ENCODE measurements around the gene SMG7.

The SMG7 gene

GRCh38 chr1:183597656-183598347 is 125.5 kb downstream of the SMG7 start:
- Histone ChIP-seq H3K36me3 (ENCODE audit: control insufficient read depth, insufficient read depth, low read length) (no peaks in the 10 kb centered on the region), H3K9ac (ENCODE audit: low read length) (no peak overlapping the region), H3K23ac (ENCODE audit: low read length) (no peak overlapping the region), H2BK15ac (replicated peaks; ENCODE audit: low read depth) (no peak overlapping the region), H3K4me1 (ENCODE audit: control insufficient read depth, low read depth, low read length) (peaks cover 5% of the 10 kb centered on the region), H2BK120ac (ENCODE audit: low read depth, low read length) (no peak overlapping the region), H3K79me1 (ENCODE audit: low read length) (no peaks in the 10 kb centered on the region), H3K79me2 (ENCODE audit: control insufficient read depth, insufficient read depth, low read length) (no peaks in the 10 kb centered on the region), H3K4me2 (ENCODE audit: low read length) (no peak overlapping the region), H3K27ac (ENCODE audit: low read depth, low read length) (no peak overlapping the region), H4K5ac (ENCODE audit: low read length) (no peak overlapping the region), H3K27me3 (ENCODE audit: insufficient read depth, low read length, poor library complexity) (no peaks in the 10 kb centered on the region), H2AK5ac (ENCODE audit: low read length) (no peak overlapping the region), H2BK5ac (ENCODE audit: low read length) (no peak overlapping the region), H3K4me3 (ENCODE audit: low read length) (no peak overlapping the region), H4K8ac (ENCODE audit: low read depth, low read length) (no peak overlapping the region), H3K56ac (ENCODE audit: low read length) (no peak overlapping the region), H3K4ac (ENCODE audit: low read depth, low read length) (no peak overlapping the region), H3K18ac (ENCODE audit: low read length) (no peak overlapping the region)
- no CpG with 5 or more reads among the region's 5 CpGs for WGBS (ENCODE audit: extremely low coverage, insufficient coverage, low lambda C conversion rate)
- no peak for DNase-seq

GRCh38 chr1:183598386-183598785 is 126.1 kb downstream of the SMG7 start:
- no peak overlapping the region for H4K8ac ChIP-seq (ENCODE audit: low read depth, low read length)
- no peak for DNase-seq
- no peak overlapping the region for H2BK120ac ChIP-seq (ENCODE audit: low read depth, low read length)
- no peak overlapping the region for H2BK15ac ChIP-seq (replicated peaks; ENCODE audit: low read depth)
- no peak overlapping the region for H3K27ac ChIP-seq (ENCODE audit: low read depth, low read length)
- no peak overlapping the region for H3K9ac ChIP-seq (ENCODE audit: low read length)
- H3K79me2 ChIP-seq (ENCODE audit: control insufficient read depth, insufficient read depth, low read length): no peaks in the 10 kb centered on the region
- H3K23ac ChIP-seq (ENCODE audit: low read length): no peak overlapping the region
- H3K18ac ChIP-seq (ENCODE audit: low read length): no peak overlapping the region
- H3K27me3 ChIP-seq (ENCODE audit: insufficient read depth, low read length, poor library complexity): no peaks in the 10 kb centered on the region
- H3K56ac ChIP-seq (ENCODE audit: low read length): no peak overlapping the region
- H3K4me1 ChIP-seq (ENCODE audit: control insufficient read depth, low read depth, low read length): no peaks in the 10 kb centered on the region
- H3K36me3 ChIP-seq (ENCODE audit: control insufficient read depth, insufficient read depth, low read length): no peaks in the 10 kb centered on the region
- H4K5ac ChIP-seq (ENCODE audit: low read length): no peak overlapping the region
- WGBS (ENCODE audit: extremely low coverage, insufficient coverage, low lambda C conversion rate): no CpG with 5 or more reads among the region's 2 CpGs
- no peak overlapping the region for H3K4me3 ChIP-seq (ENCODE audit: low read length)
- no peak overlapping the region for H2AK5ac ChIP-seq (ENCODE audit: low read length)
- H3K4me2 ChIP-seq (ENCODE audit: low read length): no peak overlapping the region
- H3K4ac ChIP-seq (ENCODE audit: low read depth, low read length): no peak overlapping the region
- H3K79me1 ChIP-seq (ENCODE audit: low read length): no peaks in the 10 kb centered on the region
- no peak overlapping the region for H2BK5ac ChIP-seq (ENCODE audit: low read length)

DNA sequence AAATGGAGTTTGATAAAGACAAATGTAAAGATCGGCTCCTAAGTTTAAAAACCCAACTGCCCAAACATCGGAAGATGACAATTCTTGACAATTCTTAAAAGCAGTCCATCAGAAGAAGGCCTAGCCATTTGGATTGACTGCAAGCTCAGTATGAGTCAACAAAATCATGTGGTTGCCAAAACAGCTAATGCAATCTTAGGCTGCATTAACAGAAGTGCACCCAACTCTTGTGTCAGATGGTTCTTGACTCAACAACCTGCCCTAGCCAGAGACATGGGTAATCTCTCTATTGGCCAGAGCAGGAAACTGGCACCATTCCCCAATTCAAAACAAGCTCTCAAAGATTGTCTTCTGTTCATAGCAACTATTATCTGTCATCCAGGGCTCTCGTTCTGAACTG is 127.8 kb downstream of the SMG7 start:
- WGBS (ENCODE audit: extremely low coverage, insufficient coverage, low lambda C conversion rate): no CpG with 5 or more reads among the region's 3 CpGs
- no peak overlapping the region for H2BK120ac ChIP-seq (ENCODE audit: low read depth, low read length)
- H3K27me3 ChIP-seq (ENCODE audit: insufficient read depth, low read length, poor library complexity): no peaks in the 10 kb centered on the region
- no peak overlapping the region for H3K56ac ChIP-seq (ENCODE audit: low read length)
- H4K8ac ChIP-seq (ENCODE audit: low read depth, low read length): no peak overlapping the region
- DNase-seq: no peak
- no peak overlapping the region for H3K4me3 ChIP-seq (ENCODE audit: low read length)
- no peak overlapping the region for H2AK5ac ChIP-seq (ENCODE audit: low read length)
- no peak overlapping the region for H3K18ac ChIP-seq (ENCODE audit: low read length)
- H4K5ac ChIP-seq (ENCODE audit: low read length): no peak overlapping the region
- no peaks in the 10 kb centered on the region for H3K4me1 ChIP-seq (ENCODE audit: control insufficient read depth, low read depth, low read length)
- H3K27ac ChIP-seq (ENCODE audit: low read depth, low read length): no peak overlapping the region
- H3K79me2 ChIP-seq (ENCODE audit: control insufficient read depth, insufficient read depth, low read length): no peaks in the 10 kb centered on the region
- H3K79me1 ChIP-seq (ENCODE audit: low read length): no peaks in the 10 kb centered on the region
- H3K9ac ChIP-seq (ENCODE audit: low read length): no peak overlapping the region
- H3K23ac ChIP-seq (ENCODE audit: low read length): no peak overlapping the region
- no peak overlapping the region for H2BK15ac ChIP-seq (replicated peaks; ENCODE audit: low read depth)
- no peak overlapping the region for H2BK5ac ChIP-seq (ENCODE audit: low read length)
- no peaks in the 10 kb centered on the region for H3K36me3 ChIP-seq (ENCODE audit: control insufficient read depth, insufficient read depth, low read length)
- no peak overlapping the region for H3K4ac ChIP-seq (ENCODE audit: low read depth, low read length)
- H3K4me2 ChIP-seq (ENCODE audit: low read length): no peak overlapping the region

- H3K18ac ChIP-seq (ENCODE audit: low read length): no peak overlapping the region
- H2AK5ac ChIP-seq (ENCODE audit: low read length): no peak overlapping the region
- H4K8ac ChIP-seq (ENCODE audit: low read depth, low read length): no peak overlapping the region
- no peak overlapping the region for H3K27ac ChIP-seq (ENCODE audit: low read depth, low read length)
- H2BK120ac ChIP-seq (ENCODE audit: low read depth, low read length): no peak overlapping the region
- H3K9ac ChIP-seq (ENCODE audit: low read length): no peak overlapping the region
- H3K79me2 ChIP-seq (ENCODE audit: control insufficient read depth, insufficient read depth, low read length): no peaks in the 10 kb centered on the region
- no peaks in the 10 kb centered on the region for H3K27me3 ChIP-seq (ENCODE audit: insufficient read depth, low read length, poor library complexity)
- no peak overlapping the region for H3K4me2 ChIP-seq (ENCODE audit: low read length)
- no peak overlapping the region for H3K23ac ChIP-seq (ENCODE audit: low read length)
- H3K4ac ChIP-seq (ENCODE audit: low read depth, low read length): no peak overlapping the region
- H3K56ac ChIP-seq (ENCODE audit: low read length): no peak overlapping the region
- H3K4me3 ChIP-seq (ENCODE audit: low read length): no peak overlapping the region
- H2BK15ac ChIP-seq (replicated peaks; ENCODE audit: low read depth): no peak overlapping the region
- H4K5ac ChIP-seq (ENCODE audit: low read length): no peak overlapping the region
- H3K79me1 ChIP-seq (ENCODE audit: low read length): no peaks in the 10 kb centered on the region
- no CpG with 5 or more reads among the region's 3 CpGs for WGBS (ENCODE audit: extremely low coverage, insufficient coverage, low lambda C conversion rate)
- H2BK5ac ChIP-seq (ENCODE audit: low read length): no peak overlapping the region
- DNase-seq: no peak
- no peaks in the 10 kb centered on the region for H3K4me1 ChIP-seq (ENCODE audit: control insufficient read depth, low read depth, low read length)
- no peaks in the 10 kb centered on the region for H3K36me3 ChIP-seq (ENCODE audit: control insufficient read depth, insufficient read depth, low read length)
Measured at GRCh38 chr1:183600634-183601033, 128.3 kb downstream of the SMG7 start.

GRCh38 chr1:183602510-183602909 is 130.2 kb downstream of the SMG7 start:
- H3K18ac ChIP-seq (ENCODE audit: low read length): no peak overlapping the region
- H4K5ac ChIP-seq (ENCODE audit: low read length): no peak overlapping the region
- H2AK5ac ChIP-seq (ENCODE audit: low read length): no peak overlapping the region
- H3K27me3 ChIP-seq (ENCODE audit: insufficient read depth, low read length, poor library complexity): no peaks in the 10 kb centered on the region
- H3K4me3 ChIP-seq (ENCODE audit: low read length): no peak overlapping the region
- H2BK120ac ChIP-seq (ENCODE audit: low read depth, low read length): no peak overlapping the region
- no peak overlapping the region for H3K4ac ChIP-seq (ENCODE audit: low read depth, low read length)
- H3K27ac ChIP-seq (ENCODE audit: low read depth, low read length): no peak overlapping the region
- H3K56ac ChIP-seq (ENCODE audit: low read length): no peak overlapping the region
- no peak overlapping the region for H2BK5ac ChIP-seq (ENCODE audit: low read length)
- no peak overlapping the region for H4K8ac ChIP-seq (ENCODE audit: low read depth, low read length)
- no peak overlapping the region for H2BK15ac ChIP-seq (replicated peaks; ENCODE audit: low read depth)
- no peaks in the 10 kb centered on the region for H3K4me1 ChIP-seq (ENCODE audit: control insufficient read depth, low read depth, low read length)
- no peaks in the 10 kb centered on the region for H3K79me2 ChIP-seq (ENCODE audit: control insufficient read depth, insufficient read depth, low read length)
- WGBS (ENCODE audit: extremely low coverage, insufficient coverage, low lambda C conversion rate): no CpG with 5 or more reads among the region's 1 CpG
- no peak overlapping the region for H3K4me2 ChIP-seq (ENCODE audit: low read length)
- H3K23ac ChIP-seq (ENCODE audit: low read length): no peak overlapping the region
- no peaks in the 10 kb centered on the region for H3K36me3 ChIP-seq (ENCODE audit: control insufficient read depth, insufficient read depth, low read length)
- H3K79me1 ChIP-seq (ENCODE audit: low read length): no peaks in the 10 kb centered on the region
- H3K9ac ChIP-seq (ENCODE audit: low read length): no peak overlapping the region
- no peak for DNase-seq

Measured in mesendoderm (in vitro differentiated cells).